ENCODE results near the gene RELL1.

RELL1 gene

GRCh38 chr4:37666625-37667071 is 19.5 kb downstream of the RELL1 start:
- Histone ChIP-seq H2AFZ (ENCODE audit: low read length, unreplicated experiment) (no peak overlapping the region), H3K27ac (ENCODE audit: low read depth, low read length) (peak overlapping the region; percentile 80), H3K4me3 (ENCODE audit: low read depth, low read length) (peak overlapping the region; percentile 45; the same call in 1 of the 2 replicates), H3K27me3 (ENCODE audit: insufficient read depth, low read length) (no peaks in the 10 kb centered on the region), H3K36me3 (ENCODE audit: insufficient read depth, low read length) (no peaks in the 10 kb centered on the region), H3K4me1 (ENCODE audit: control insufficient read depth, insufficient read depth, low read length, unreplicated experiment) (peaks cover 56% of the 10 kb centered on the region), H3K79me2 (ENCODE audit: control insufficient read depth, insufficient read depth, low read length, unreplicated experiment) (peaks cover 26% of the 10 kb centered on the region)

- peaks cover 29% of the 10 kb centered on the region for H3K79me2 ChIP-seq (ENCODE audit: control insufficient read depth, insufficient read depth, low read length, unreplicated experiment)
Observed at GRCh38 chr4:37665333-37666320, 20.5 kb downstream of the RELL1 start.

DNA sequence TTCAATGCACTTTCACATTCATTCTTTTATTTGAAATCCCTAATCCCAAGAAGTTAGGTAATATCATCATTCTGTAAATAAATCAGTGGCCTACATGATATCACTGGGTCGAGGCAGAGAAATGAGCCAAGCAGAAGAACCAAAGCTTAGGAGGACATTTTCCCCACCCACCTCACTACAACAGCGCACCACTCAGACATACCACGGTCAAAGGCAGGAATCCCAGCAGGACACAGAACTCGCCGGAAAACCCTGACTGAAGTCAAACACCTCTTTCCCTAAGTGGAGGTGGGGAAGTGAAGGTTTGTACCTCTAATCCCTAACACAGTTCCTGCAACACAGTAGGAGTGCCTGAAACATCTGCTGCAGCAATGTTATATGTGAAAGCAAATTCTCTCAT is 21.5 kb downstream of the RELL1 start:
- no peak overlapping the region for H3K27ac ChIP-seq (ENCODE audit: low read depth, low read length)
- H3K4me3 ChIP-seq (ENCODE audit: low read depth, low read length): no peak overlapping the region
- peaks cover 58% of the 10 kb centered on the region for H3K4me1 ChIP-seq (ENCODE audit: control insufficient read depth, insufficient read depth, low read length, unreplicated experiment)
- H3K79me2 ChIP-seq (ENCODE audit: control insufficient read depth, insufficient read depth, low read length, unreplicated experiment): peaks cover 29% of the 10 kb centered on the region
- H2AFZ ChIP-seq (ENCODE audit: low read length, unreplicated experiment): no peak overlapping the region
- no peaks in the 10 kb centered on the region for H3K36me3 ChIP-seq (ENCODE audit: insufficient read depth, low read length)
- H3K27me3 ChIP-seq (ENCODE audit: insufficient read depth, low read length): no peaks in the 10 kb centered on the region

More at GRCh38 chr4:37665333-37666320, 20.5 kb downstream of the RELL1 start:
- Histone ChIP-seq H3K27ac (ENCODE audit: low read depth, low read length) (peak overlapping the region; percentile 80), H3K27me3 (ENCODE audit: insufficient read depth, low read length) (no peaks in the 10 kb centered on the region), H2AFZ (ENCODE audit: low read length, unreplicated experiment) (no peak overlapping the region), H3K36me3 (ENCODE audit: insufficient read depth, low read length) (no peaks in the 10 kb centered on the region), H3K4me3 (ENCODE audit: low read depth, low read length) (no peak overlapping the region; the same call in 1 of the 2 replicates), H3K4me1 (ENCODE audit: control insufficient read depth, insufficient read depth, low read length, unreplicated experiment) (peaks cover 58% of the 10 kb centered on the region)

- Histone ChIP-seq H3K4me3 (ENCODE audit: low read depth, low read length) (no peak overlapping the region), H3K79me2 (ENCODE audit: control insufficient read depth, insufficient read depth, low read length, unreplicated experiment) (peaks cover 32% of the 10 kb centered on the region), H3K4me1 (ENCODE audit: control insufficient read depth, insufficient read depth, low read length, unreplicated experiment) (peaks cover 58% of the 10 kb centered on the region), H3K27ac (ENCODE audit: low read depth, low read length) (no peak overlapping the region), H3K36me3 (ENCODE audit: insufficient read depth, low read length) (no peaks in the 10 kb centered on the region), H3K27me3 (ENCODE audit: insufficient read depth, low read length) (no peaks in the 10 kb centered on the region), H2AFZ (ENCODE audit: low read length, unreplicated experiment) (no peak overlapping the region)
Observed at GRCh38 chr4:37663552-37663951, 22.6 kb downstream of the RELL1 start.

DNA sequence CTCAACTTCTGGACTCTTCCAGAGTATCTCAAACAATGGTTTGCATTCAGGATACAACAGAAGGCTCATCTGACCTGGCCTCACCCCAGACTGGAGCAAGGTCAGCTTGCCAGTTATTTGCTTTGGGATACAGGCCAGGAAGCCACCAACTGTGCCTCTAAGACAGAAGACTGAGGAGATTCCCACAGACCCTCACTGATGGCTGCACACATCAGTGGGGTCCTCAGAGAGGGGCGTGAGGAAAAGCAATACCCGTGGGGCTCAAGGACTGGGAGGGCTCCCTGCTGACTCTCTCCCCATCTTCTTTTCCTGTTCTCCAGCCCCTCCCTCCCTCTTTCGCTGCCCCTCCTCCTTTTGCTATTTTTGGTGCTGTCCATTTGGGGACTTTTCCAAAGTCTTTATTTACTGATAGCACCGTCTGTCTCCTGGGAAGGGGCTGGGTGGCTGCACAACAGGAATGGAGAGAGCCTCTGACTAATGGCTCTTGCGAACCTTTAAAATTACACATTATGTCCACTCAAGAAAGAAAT is 23.2 kb downstream of the RELL1 start:
- Histone ChIP-seq H3K4me1 (ENCODE audit: control insufficient read depth, insufficient read depth, low read length, unreplicated experiment) (peaks cover 58% of the 10 kb centered on the region), H2AFZ (ENCODE audit: low read length, unreplicated experiment) (no peak overlapping the region), H3K36me3 (ENCODE audit: insufficient read depth, low read length) (no peaks in the 10 kb centered on the region), H3K79me2 (ENCODE audit: control insufficient read depth, insufficient read depth, low read length, unreplicated experiment) (peaks cover 32% of the 10 kb centered on the region), H3K27ac (ENCODE audit: low read depth, low read length) (peak overlapping the region; percentile 9; the same call in 1 of the 2 replicates), H3K4me3 (ENCODE audit: low read depth, low read length) (no peak overlapping the region), H3K27me3 (ENCODE audit: insufficient read depth, low read length) (no peaks in the 10 kb centered on the region)

DNA sequence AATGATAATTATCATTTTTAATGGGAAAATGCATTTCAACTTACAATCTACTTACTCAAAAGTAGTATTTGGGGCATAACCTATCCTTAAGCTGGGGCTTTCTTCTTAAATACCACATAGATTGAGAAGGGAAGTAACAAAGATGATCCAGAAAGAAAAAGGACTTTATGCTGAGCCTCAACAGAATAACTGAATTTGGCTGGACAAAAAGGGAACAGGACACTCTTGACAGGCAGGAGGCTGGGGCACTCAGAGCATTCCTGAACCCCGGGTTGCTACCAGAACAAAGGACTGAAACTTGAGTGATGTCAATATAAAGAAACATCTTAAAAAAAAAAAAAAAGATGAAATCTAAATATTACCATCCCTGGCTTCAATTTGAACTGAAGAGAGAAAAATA is 23.9 kb downstream of the RELL1 start:
- H3K4me3 ChIP-seq (ENCODE audit: low read depth, low read length): no peak overlapping the region
- no peak overlapping the region for H3K27ac ChIP-seq (ENCODE audit: low read depth, low read length)

GRCh38 chr4:37661772-37662171 is 24.4 kb downstream of the RELL1 start:
- H3K79me2 ChIP-seq (ENCODE audit: control insufficient read depth, insufficient read depth, low read length, unreplicated experiment): peaks cover 28% of the 10 kb centered on the region
- H3K36me3 ChIP-seq (ENCODE audit: insufficient read depth, low read length): no peaks in the 10 kb centered on the region
- H2AFZ ChIP-seq (ENCODE audit: low read length, unreplicated experiment): no peak overlapping the region
- H3K4me1 ChIP-seq (ENCODE audit: control insufficient read depth, insufficient read depth, low read length, unreplicated experiment): peaks cover 46% of the 10 kb centered on the region
- H3K27me3 ChIP-seq (ENCODE audit: insufficient read depth, low read length): no peaks in the 10 kb centered on the region
- H3K4me3 ChIP-seq (ENCODE audit: low read depth, low read length): no peak overlapping the region
- no peak overlapping the region for H3K27ac ChIP-seq (ENCODE audit: low read depth, low read length)

More for the DNA sequence above, 23.9 kb downstream of the RELL1 start:
- H2AFZ ChIP-seq (ENCODE audit: low read length, unreplicated experiment): no peak overlapping the region
- no peaks in the 10 kb centered on the region for H3K36me3 ChIP-seq (ENCODE audit: insufficient read depth, low read length)
- no peaks in the 10 kb centered on the region for H3K27me3 ChIP-seq (ENCODE audit: insufficient read depth, low read length)
- H3K4me1 ChIP-seq (ENCODE audit: control insufficient read depth, insufficient read depth, low read length, unreplicated experiment): peaks cover 51% of the 10 kb centered on the region
- H3K79me2 ChIP-seq (ENCODE audit: control insufficient read depth, insufficient read depth, low read length, unreplicated experiment): peaks cover 29% of the 10 kb centered on the region

DNA sequence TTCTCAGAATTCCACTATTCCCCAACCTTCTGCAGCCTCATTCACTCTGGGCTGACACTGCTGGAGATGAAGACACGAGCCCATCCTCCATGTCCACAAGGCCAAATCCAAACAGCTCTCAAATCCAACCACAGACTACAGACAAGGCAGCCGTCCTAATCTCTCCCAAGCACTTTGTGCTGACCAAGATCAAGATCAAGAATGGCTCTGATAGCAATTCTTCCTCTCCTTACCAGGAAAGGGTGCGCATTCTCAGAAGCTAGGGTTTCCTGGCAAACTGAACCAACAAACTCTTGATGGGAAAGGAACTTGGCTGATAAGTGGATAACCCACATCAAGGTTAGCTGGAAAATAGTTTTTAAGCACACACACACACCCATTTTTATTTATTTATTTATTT is 26.5 kb downstream of the RELL1 start:
- no peak overlapping the region for H2AFZ ChIP-seq (ENCODE audit: low read length, unreplicated experiment)
- peaks cover 18% of the 10 kb centered on the region for H3K79me2 ChIP-seq (ENCODE audit: control insufficient read depth, insufficient read depth, low read length, unreplicated experiment)
- no peaks in the 10 kb centered on the region for H3K36me3 ChIP-seq (ENCODE audit: insufficient read depth, low read length)
- H3K4me3 ChIP-seq (ENCODE audit: low read depth, low read length): no peak overlapping the region
- peaks cover 25% of the 10 kb centered on the region for H3K4me1 ChIP-seq (ENCODE audit: control insufficient read depth, insufficient read depth, low read length, unreplicated experiment)
- no peak overlapping the region for H3K27ac ChIP-seq (ENCODE audit: low read depth, low read length)
- H3K27me3 ChIP-seq (ENCODE audit: insufficient read depth, low read length): no peaks in the 10 kb centered on the region

DNA sequence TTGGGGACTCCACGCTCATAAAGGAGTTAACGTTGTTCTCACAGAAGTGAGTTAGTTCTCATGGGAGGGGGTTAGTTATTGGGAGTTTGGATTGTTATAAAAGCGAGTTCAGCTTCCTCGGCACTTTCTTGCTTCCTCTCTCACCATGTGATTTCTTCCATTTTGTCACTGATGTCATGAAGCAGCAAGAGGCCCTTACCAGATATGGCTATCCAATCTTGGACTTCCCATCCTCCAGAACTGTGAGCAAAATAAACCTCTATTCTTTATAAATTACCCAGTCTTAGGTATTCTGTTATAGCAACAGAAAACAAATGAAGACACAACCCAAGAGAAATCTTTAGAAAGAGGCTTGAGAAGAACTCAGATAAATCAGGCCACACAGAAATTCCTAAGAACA is 29.5 kb downstream of the RELL1 start:
- H3K79me2 ChIP-seq (ENCODE audit: control insufficient read depth, insufficient read depth, low read length, unreplicated experiment): peaks cover 6% of the 10 kb centered on the region
- H3K27ac ChIP-seq (ENCODE audit: low read depth, low read length): no peak overlapping the region
- H3K4me1 ChIP-seq (ENCODE audit: control insufficient read depth, insufficient read depth, low read length, unreplicated experiment): peaks cover 17% of the 10 kb centered on the region
- H3K4me3 ChIP-seq (ENCODE audit: low read depth, low read length): no peak overlapping the region
- no peaks in the 10 kb centered on the region for H3K27me3 ChIP-seq (ENCODE audit: insufficient read depth, low read length)
- no peak overlapping the region for H2AFZ ChIP-seq (ENCODE audit: low read length, unreplicated experiment)
- no peaks in the 10 kb centered on the region for H3K36me3 ChIP-seq (ENCODE audit: insufficient read depth, low read length)

DNA sequence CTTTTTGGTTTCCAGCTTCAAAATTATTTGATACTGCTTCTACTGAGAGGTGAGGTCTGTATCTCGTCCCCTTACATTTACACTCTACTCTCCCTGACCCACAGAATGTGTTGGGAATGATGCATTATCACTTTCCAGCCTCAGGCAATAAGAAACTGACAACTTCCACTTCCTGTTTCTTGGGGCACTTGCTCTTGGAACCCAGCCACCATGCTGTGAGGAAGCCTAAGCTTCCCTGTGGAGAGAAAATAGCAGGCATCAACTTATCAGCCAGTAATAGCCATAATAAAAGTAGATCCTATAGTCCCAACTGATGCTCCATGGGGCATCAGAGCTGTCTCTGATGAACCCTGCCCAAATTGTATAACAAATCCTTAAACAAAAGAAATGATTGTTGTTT is 32.6 kb downstream of the RELL1 start:
- H3K36me3 ChIP-seq (ENCODE audit: insufficient read depth, low read length): no peaks in the 10 kb centered on the region
- H3K79me2 ChIP-seq (ENCODE audit: control insufficient read depth, insufficient read depth, low read length, unreplicated experiment): peaks cover 6% of the 10 kb centered on the region
- no peak overlapping the region for H2AFZ ChIP-seq (ENCODE audit: low read length, unreplicated experiment)
- peaks cover 16% of the 10 kb centered on the region for H3K4me1 ChIP-seq (ENCODE audit: control insufficient read depth, insufficient read depth, low read length, unreplicated experiment)
- no peaks in the 10 kb centered on the region for H3K27me3 ChIP-seq (ENCODE audit: insufficient read depth, low read length)
- no peak overlapping the region for H3K4me3 ChIP-seq (ENCODE audit: low read depth, low read length)
- H3K27ac ChIP-seq (ENCODE audit: low read depth, low read length): no peak overlapping the region
